ENCODE measurements around the gene OR4K1.
"Not testable (repeated sequence)": the region's sequence is repeated elsewhere in the genome, so short reads cannot be mapped to it uniquely, and the experiment has no call there.

OR4K1 gene, protein sequence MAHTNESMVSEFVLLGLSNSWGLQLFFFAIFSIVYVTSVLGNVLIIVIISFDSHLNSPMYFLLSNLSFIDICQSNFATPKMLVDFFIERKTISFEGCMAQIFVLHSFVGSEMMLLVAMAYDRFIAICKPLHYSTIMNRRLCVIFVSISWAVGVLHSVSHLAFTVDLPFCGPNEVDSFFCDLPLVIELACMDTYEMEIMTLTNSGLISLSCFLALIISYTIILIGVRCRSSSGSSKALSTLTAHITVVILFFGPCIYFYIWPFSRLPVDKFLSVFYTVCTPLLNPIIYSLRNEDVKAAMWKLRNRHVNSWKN

GRCh38 chr14:19930617-19931016 lies at the start of gene OR4K1:
TSS of gene OR4K1 (plus strand) at chr14:19930917. CDS start at chr14:19935667, 4,750 bp downstream.
- DNase-seq = no peak

DNA sequence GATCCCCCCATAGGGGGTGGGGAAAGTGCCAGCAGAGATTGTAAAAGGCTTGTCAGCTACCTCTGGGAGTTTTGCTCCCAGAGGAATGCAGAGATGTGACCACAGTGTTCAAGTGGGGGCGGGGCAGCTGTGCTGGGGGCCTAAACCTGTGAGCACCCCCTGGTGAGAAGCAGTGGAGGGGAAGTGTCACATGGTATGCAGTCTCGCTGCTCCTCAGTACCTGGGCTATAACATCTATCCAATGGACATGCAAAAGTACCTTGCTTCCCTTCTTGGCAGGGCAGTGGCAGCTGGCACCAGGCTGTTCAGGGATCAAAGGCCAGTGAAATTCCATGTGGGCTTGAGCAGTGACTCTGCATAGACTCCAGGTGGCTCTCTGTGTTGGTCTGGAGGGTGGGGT lies 35.4 kb upstream of the OR4K1 start:
- DNase-seq = no peak

DNA sequence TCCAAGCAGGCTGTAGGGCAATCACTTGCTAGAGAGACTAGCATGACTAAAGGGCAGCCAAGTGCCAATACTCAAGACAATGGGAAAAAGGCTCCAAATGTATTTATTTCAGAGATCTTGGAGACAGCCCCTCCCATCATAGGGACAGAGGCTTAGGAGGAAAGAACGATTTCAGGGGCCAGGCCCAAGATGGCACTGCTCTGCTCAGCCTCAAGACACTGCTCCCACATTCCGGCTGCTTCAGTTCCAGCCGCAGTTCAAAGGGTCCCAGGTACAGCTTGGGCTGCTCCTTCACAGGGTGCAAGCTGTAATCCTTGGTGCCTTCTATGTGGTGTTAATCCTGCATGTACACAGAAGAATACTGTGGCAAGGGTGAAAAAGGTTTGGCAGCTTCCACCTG lies 29.7 kb upstream of the OR4K1 start:
- DNase-seq = no peak

- no peak for DNase-seq
Observed at GRCh38 chr14:19902409-19902808, 28.3 kb upstream of the OR4K1 start.

DNA sequence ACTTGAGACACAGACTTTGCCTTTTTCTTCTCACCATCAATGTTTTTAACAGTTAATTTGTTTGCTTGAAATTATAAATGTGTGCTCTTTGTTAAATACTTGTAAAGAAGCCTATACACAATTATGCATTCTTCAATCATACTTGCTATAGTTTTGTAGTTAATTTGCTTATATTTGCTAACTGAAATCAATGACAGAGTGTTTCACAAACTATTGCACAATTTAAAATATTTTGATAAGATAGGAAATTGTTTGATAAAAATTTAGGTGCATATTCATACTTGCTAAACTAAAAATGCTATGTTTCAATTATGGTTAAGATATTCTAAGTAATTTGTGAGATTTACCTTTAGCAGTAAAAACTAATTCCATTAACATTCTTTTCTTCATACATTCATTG lies 24.1 kb upstream of the OR4K1 start:
- no peak for DNase-seq

GRCh38 chr14:19911114-19911513 lies 19.6 kb upstream of the OR4K1 start:
- DNase-seq = no peak

GRCh38 chr14:19917243-19917642 lies 13.5 kb upstream of the OR4K1 start:
- no peak for DNase-seq

- no peak for DNase-seq
Observed at GRCh38 chr14:19917955-19918518, 12.7 kb upstream of the OR4K1 start.

- no peak for DNase-seq
Observed at GRCh38 chr14:19918553-19919264, 12.0 kb upstream of the OR4K1 start.

GRCh38 chr14:19920021-19920657 lies 10.6 kb upstream of the OR4K1 start, which contains the start of gene OR4K5:
TSS of gene OR4K5 (plus strand) at chr14:19920607. CDS start at chr14:19920607, 0 bp downstream.
- DNase-seq = no peak

- DNase-seq = no peak
Observed at GRCh38 chr14:19941668-19942067, 11.0 kb downstream of the OR4K1 start.

DNA sequence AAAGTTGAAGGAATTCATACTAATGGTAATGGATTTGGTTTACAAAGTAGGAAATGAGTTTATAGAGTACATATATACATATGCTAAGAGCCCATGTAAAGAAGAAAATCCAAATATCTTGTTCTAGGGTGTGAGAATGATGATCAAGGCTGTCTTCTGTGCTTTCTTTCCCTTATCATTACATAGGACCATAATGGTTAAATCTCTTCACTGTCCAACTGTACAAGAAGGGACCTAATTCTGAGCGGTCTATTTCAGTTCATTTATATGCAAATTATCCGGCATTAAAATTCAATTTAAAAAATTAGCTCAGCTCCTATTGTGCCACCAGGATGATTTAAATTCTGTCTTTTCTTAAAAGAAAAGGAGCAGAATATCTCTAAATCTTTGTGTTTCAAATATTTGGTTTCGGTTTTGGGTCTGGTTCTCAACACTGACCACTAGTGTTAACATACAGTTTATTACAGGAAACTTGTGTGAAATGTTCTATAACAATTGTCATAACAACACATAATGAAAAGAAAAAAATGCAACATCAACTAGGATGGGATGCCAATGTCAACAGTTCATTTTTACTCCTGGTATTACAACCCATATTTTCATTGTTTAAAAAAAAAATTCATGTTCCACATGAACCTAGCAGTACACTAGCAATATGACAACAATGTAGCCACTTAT lies 16.8 kb downstream of the OR4K1 start:
- DNase-seq = no peak

- no peak for DNase-seq
Observed at GRCh38 chr14:19949218-19949617, 18.5 kb downstream of the OR4K1 start.

GRCh38 chr14:19969735-19970134 lies 39.0 kb downstream of the OR4K1 start:
- DNase-seq = not testable (repeated sequence)

- DNase-seq = no peak
Observed at GRCh38 chr14:19974844-19975243, 44.1 kb downstream of the OR4K1 start.

DNA sequence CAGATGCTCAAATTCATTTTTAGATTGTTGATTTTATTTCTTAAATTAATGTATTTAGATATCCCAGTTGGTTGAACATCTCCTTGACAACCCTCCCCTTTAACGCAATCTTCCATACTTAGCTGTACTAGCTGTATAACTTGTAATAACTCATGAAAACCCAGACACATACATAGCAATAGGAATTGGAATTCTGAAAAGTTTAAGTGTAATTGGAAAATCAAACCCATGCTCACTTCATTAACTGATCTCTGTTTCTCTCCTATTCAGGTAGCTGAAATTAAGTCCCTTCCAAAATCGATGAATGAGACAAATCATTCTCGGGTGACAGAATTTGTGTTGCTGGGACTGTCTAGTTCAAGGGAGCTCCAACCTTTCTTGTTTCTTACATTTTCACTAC lies 44.6 kb downstream of the OR4K1 start, which contains the start of gene OR4K15:
Gene OR4K15 (plus strand): TSS at position 301 of the 400 bp plus-strand sequence. CDS start 0 bp downstream, at position 301.
- DNase-seq = no peak
